SU-DHL-6 (cell line): ENCODE results near the gene NCOA6.
A peak's percentile ranks its signal among the peaks of the same experiment; 100 is the strongest.

ENCODE experiments used
- H2AFZ ChIP-seq: fragments of 200-600 bp; sonication (generic); 2 replicates; pipeline ENCODE4 v1.6.1; 2014; ENCODE audit warnings: low read depth, mild to moderate bottlenecking, moderate library complexity, mixed read lengths, antibody characterized with exemption, low read length; ENCODE audit not compliant: severe bottlenecking
- H3F3A ChIP-seq: fragments of 200-600 bp; shearing (Covaris generic); 2 replicates; pipeline ENCODE4 v1.6.0; 2016; ENCODE audit warnings: antibody characterized with exemption, mild to moderate bottlenecking; ENCODE audit not compliant: insufficient read depth
- H3K27ac ChIP-seq: fragments of 200-600 bp; sonication (generic); 2 replicates; pipeline ENCODE4 v1.5.1; 2016; ENCODE audit warnings: low read depth, mild to moderate bottlenecking, low read length, moderate library complexity, mixed read lengths
- H3K27me3 ChIP-seq: fragments of 200-600 bp; sonication (generic), shearing (Covaris generic); 2 replicates; pipeline ENCODE4 v1.6.0; 2014; ENCODE audit warnings: mild to moderate bottlenecking, low read length
- H3K36me3 ChIP-seq: fragments of 200-600 bp; sonication (generic); 2 replicates; pipeline ENCODE4 v1.6.1; 2014; ENCODE audit warnings: mild to moderate bottlenecking, low read length, mixed read lengths
- H3K4me2 ChIP-seq: fragments of 300-600, 200-600 bp; shearing (Covaris generic), sonication (generic); 2 replicates; pipeline ENCODE4 v1.6.0; 2014; ENCODE audit warnings: low read length, low read depth, mild to moderate bottlenecking; ENCODE audit not compliant: poor library complexity, severe bottlenecking
- H3K4me3 ChIP-seq: fragments of 200-600 bp; sonication (generic); 2 replicates; pipeline ENCODE4 v1.5.1; 2014; ENCODE audit warnings: antibody characterized with exemption, low read length, mild to moderate bottlenecking, mixed read lengths; ENCODE audit not compliant: insufficient read depth, poor library complexity, severe bottlenecking
- H3K79me2 ChIP-seq: fragments of 200-600 bp; sonication (generic); 2 replicates; pipeline ENCODE4 v1.6.1; 2014; ENCODE audit warnings: mild to moderate bottlenecking, low read length, moderate library complexity; ENCODE audit not compliant: insufficient read depth
- H3K9ac ChIP-seq: fragments of 200-600 bp; sonication (generic); 2 replicates; pipeline ENCODE4 v1.7.0; 2014; ENCODE audit warnings: mild to moderate bottlenecking, low read length
- H3K9me2 ChIP-seq: fragments of 200-600 bp; sonication (generic); replicated peaks from 2 replicates; pipeline ENCODE4 v1.6.1; 2014; ENCODE audit warnings: low read length; ENCODE audit not compliant: insufficient read depth
- H3K9me3 ChIP-seq: fragments of 200-600 bp; sonication (generic); 2 replicates; pipeline ENCODE4 v1.6.1; 2014; ENCODE audit warnings: low read length, mixed read lengths; ENCODE audit not compliant: insufficient read depth
- H4K20me1 ChIP-seq: fragments of 200-600 bp; sonication (generic); 2 replicates; pipeline ENCODE4 v1.6.1; 2014; ENCODE audit warnings: low read depth, mild to moderate bottlenecking, antibody characterized with exemption, low read length, moderate library complexity, mixed read lengths
- CTCF ChIP-seq: fragments of 200-600 bp; sonication (generic); IDR thresholded peaks from one replicate; pipeline ENCODE4 v1.5.1; 2017; ENCODE audit warnings: antibody characterized with exemption, mild to moderate bottlenecking, low read length, moderate library complexity; ENCODE audit not compliant: insufficient read depth, poor library complexity, severe bottlenecking
- EZH2phosphoT487 ChIP-seq: fragments of 200-600 bp; sonication (generic), shearing (Covaris generic); conservative IDR thresholded peaks from 2 replicates; pipeline ENCODE4 v1.6.1; 2018; ENCODE audit warnings: mild to moderate bottlenecking, antibody characterized with exemption, low read length, moderate library complexity, mixed read lengths

NCOA6 gene

DNA sequence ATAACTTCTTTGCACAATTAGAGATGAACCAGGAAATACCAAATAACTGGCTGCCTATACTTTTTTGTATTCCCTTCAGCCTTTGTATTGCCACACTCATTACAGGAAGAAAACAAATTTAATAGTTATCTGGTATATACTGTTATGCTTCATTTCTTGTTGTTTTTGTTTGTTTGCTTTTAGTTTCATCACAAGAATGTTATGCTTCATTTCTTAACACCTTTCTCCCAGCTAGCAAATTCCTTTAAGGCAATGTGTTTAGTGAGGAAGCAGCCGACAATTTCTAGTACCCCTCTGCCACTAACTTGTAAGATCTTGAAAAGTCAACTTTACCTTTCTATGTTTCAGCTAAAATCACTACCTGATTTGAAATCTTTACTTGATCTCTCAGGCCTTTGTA is 1.4 kb downstream of the NCOA6 start:
- no peaks in the 10 kb centered on the region for H3K9me2 ChIP-seq
- H3K4me2 ChIP-seq: peak overlapping the region; percentile 99
- H3K79me2 ChIP-seq: peaks cover 57% of the 10 kb centered on the region
- H2AFZ ChIP-seq: no peak overlapping the region
- H3K36me3 ChIP-seq: no peaks in the 10 kb centered on the region
- no peaks in the 10 kb centered on the region for H3K27me3 ChIP-seq
- peak overlapping the region; percentile 56 for H3K4me3 ChIP-seq
- H3F3A ChIP-seq: no peaks in the 10 kb centered on the region; the same call in 1 of the 2 replicates
- no peaks in the 10 kb centered on the region for H3K9me3 ChIP-seq
- H3K27ac ChIP-seq: no peak overlapping the region
- H3K9ac ChIP-seq: peak overlapping the region; percentile 65; the same call in 1 of the 2 replicates
- peaks cover 5% of the 10 kb centered on the region; the same call in 1 of the 2 replicates for H4K20me1 ChIP-seq
- TF ChIP-seq EZH2phosphoT487 (no peak), CTCF (no peak)

DNA sequence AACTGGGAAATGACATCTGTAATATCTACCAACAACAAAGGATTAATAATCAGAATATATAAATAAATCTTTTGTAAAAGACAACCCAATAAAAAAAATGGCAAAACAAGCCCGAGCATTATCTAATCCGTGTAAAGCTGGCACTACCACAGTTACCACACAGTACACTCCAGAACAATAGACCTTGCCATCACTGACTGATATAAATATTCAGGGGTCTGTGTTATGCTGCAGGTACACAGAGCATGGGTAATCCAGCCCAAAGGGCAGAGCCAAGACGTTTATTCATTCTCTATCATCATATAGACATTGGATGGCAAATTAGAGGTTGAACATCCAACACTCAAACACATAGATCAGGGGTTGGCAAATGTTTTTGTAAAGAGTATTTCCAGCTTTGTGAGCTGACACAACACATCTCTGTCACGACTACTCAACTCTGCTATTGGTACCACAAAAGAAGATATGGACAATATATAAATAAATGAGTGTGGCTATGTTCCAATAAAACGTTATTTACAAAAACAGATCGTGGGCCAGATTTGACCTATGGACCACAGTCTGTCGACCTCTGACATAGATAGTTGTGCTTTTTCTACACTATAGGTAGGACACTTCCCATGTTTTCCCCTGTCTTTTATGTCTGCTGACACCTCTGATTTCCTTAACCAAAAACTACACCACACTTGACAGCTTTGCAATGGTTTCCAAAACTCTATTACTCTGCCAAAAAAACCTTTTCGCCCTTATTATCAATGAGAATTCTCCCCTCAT is 4.5 kb downstream of the NCOA6 start:
- H4K20me1 ChIP-seq: peaks cover 5% of the 10 kb centered on the region; the same call in 1 of the 2 replicates
- no peaks in the 10 kb centered on the region for H3K9me3 ChIP-seq
- H2AFZ ChIP-seq: no peak overlapping the region
- no peaks in the 10 kb centered on the region for H3K36me3 ChIP-seq
- no peaks in the 10 kb centered on the region for H3K9me2 ChIP-seq
- H3F3A ChIP-seq: no peaks in the 10 kb centered on the region; the same call in 1 of the 2 replicates
- no peaks in the 10 kb centered on the region for H3K27me3 ChIP-seq
- no peak overlapping the region for H3K27ac ChIP-seq
- H3K79me2 ChIP-seq: peaks cover 80% of the 10 kb centered on the region
- H3K4me2 ChIP-seq: no peak overlapping the region
- H3K4me3 ChIP-seq: no peak overlapping the region
- no peak overlapping the region for H3K9ac ChIP-seq
- TF ChIP-seq CTCF: no peak
- TF ChIP-seq EZH2phosphoT487: no peak

GRCh38 chr20:34817801-34818200 is 7.7 kb downstream of the NCOA6 start:
- no peak overlapping the region for H3K27ac ChIP-seq
- H3K36me3 ChIP-seq: no peaks in the 10 kb centered on the region
- H3K4me3 ChIP-seq: no peak overlapping the region
- no peak overlapping the region for H3K9ac ChIP-seq
- H3K79me2 ChIP-seq: peaks cover 86% of the 10 kb centered on the region
- 0 out of 2 replicates have a peak, but pooled peaks cover 5% of the 10 kb centered on the region for H4K20me1 ChIP-seq
- no peaks in the 10 kb centered on the region for H3K9me2 ChIP-seq
- TF ChIP-seq CTCF (no peak), EZH2phosphoT487 (no peak)
- no peak overlapping the region for H2AFZ ChIP-seq
- H3K27me3 ChIP-seq: no peaks in the 10 kb centered on the region
- no peak overlapping the region for H3K4me2 ChIP-seq
- no peaks in the 10 kb centered on the region for H3F3A ChIP-seq
- no peaks in the 10 kb centered on the region for H3K9me3 ChIP-seq
